DMS114 treated with DMSO at 0.1 percent for 48 hours (cell line): ENCODE measurements around the gene LRRC4C.
A peak's percentile ranks its signal among the peaks of the same experiment; 100 is the strongest.

ENCODE experiments used
- DNase-seq: peaks from one replicate; lab custom pipeline; 2025; ENCODE audit not compliant: unreplicated experiment; lab: John Stamatoyannopoulos, UW

The LRRC4C gene

GRCh38 chr11:40132912-40133311, 1326.5 kb downstream of the LRRC4C start:
- no peak for DNase-seq

DNA sequence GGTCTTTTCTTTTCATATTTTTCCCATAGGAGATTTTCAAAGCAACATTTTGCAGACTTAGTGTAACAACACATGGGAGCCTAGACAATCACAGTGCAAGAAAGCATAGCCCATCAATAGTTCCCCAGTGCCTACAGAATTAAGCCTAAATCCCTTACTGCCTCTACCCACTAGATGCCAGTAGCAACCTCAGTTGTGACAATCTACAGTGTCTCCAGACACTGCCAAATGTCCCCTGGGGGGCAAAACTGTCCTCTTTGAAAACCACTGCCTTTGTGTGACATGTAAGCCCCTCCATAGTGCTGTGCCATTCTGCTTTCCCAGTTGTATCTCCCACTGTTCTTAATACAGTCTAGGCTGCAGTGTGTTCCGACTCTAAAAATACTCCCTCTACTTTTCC, 1329.0 kb downstream of the LRRC4C start:
- peak; percentile 1 for DNase-seq

GRCh38 chr11:40129266-40129665, 1330.2 kb downstream of the LRRC4C start:
- peak; percentile 2 for DNase-seq

DNA sequence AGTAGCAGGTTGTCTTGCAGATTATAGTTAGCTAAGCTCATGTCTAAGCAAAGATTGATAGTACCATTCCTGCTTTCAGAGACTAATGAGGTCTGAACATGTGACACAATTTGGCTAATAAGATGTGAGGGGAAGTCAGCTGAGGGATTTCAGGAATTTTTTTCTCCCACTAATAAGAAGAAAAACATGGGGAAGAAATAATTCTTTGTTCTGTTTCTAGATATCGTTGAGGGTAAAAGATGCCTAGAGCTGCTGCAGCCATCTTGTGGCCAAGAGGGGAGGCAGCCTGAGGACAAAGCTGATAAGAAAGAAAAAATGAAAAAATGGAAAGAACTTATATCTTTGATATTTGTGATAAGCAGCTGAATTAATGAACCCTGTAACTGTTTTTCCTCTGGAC, 1334.4 kb downstream of the LRRC4C start:
- peak; percentile 19 for DNase-seq

GRCh38 chr11:40119661-40120060, 1339.8 kb downstream of the LRRC4C start:
- no peak for DNase-seq

GRCh38 chr11:40118780-40119179, 1340.7 kb downstream of the LRRC4C start:
- DNase-seq = no peak

GRCh38 chr11:40118026-40118425, 1341.4 kb downstream of the LRRC4C start:
- no peak for DNase-seq

DNA sequence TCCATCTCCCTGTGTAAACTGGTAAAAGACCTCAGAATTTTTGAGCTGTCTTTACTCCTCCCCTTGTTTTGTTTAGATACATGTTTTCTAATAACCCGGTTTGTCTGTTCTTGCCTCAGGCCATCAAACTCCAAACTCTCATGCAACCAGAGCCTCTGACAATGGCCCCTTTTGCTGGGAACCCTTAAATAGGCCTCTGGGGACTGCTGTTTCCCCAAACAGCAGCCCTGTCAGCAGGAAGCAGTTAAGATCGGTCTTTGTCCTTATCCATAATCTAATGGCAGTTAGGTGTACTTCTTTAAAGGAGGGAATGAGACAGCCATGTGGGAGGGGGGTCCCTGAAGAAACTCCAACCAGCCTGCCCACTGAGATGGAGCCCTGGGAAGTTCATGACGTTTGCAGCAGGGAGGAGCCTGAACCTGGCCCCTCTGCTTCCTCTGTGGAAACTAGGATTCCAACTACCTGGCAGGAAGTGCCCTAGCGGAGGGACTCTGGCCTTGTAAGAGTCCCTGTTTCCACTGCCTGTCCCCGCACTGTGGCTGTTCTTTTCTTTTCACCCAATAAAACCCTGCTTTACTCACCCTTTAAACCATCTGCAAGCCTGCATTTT, 1354.4 kb downstream of the LRRC4C start:
- DNase-seq = no peak

DNA sequence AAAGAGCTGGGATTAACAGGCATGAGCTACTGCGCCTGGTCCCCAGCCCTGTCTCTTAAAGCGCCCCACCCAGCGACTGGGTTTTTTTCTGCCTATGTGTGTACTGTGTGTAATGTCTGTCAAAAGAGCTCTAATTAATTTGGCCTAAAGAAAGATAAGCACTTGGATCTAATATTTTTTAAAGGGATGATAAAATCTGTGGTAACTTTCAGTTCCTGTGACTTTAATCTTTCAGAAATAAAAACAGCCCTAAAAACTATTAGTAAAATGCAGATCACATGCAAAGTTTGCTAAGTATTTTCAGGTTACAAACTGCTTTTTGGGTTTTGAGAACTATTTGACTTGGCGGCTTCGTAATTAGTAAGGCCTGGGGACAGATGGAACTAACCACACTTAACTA, 1358.7 kb downstream of the LRRC4C start:
- DNase-seq = no peak

- DNase-seq = no peak
Measured at GRCh38 chr11:40100162-40100553, 1359.3 kb downstream of the LRRC4C start.

DNA sequence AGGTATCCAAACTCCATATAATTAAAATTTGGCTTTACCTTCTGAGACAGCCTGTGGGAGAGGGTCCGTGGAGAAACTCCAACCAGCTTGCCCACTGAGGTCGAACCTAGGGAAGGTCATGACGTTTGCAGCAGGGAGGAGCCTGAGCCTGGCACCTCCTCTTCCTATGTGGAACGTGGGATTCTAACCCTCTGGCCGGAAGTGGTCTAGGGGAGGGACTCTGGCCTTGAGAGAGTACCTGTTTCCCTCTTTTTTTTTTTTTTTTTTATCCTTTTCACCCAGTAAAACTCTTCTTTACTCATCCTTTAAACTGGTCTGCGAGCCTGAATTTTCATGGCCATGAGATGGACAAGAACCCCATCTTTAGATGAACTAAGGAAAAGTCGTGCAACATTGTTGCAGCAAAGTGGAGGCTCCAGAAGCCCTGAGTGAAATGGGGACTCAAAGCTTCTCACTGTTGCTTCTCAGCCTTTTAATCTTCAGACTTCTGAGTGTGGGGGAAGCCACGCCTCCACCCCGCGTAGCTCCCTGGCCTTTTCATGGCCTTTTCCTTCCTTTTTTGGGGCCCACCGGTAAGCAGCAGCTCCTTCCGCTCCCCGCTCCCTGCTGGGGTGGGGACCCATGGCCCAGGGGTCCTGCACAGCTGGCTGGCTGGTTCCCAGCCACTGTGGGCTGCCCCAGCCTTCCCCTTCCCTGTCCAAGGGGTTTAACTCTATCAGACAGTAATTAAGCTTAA, 1359.9 kb downstream of the LRRC4C start:
- no peak for DNase-seq

DNA sequence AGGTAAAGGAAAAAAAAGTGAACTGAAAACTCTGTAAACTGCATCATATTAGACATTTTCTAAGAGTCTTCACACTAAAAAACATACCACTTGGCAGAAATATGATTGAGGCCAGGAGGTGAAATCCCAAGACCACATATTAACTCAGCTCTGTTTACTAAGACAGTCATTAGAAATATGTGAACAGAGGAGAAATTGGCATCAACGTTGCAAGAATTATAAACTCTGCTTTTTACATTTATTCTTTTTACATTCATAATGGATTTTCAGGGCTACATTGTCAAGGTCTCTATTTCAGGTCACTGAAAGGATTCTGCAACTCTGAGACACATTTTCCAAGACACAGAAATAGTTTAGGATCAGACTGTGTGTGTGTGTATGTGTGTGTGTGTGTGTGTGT, 1364.0 kb downstream of the LRRC4C start:
- no peak for DNase-seq

DNA sequence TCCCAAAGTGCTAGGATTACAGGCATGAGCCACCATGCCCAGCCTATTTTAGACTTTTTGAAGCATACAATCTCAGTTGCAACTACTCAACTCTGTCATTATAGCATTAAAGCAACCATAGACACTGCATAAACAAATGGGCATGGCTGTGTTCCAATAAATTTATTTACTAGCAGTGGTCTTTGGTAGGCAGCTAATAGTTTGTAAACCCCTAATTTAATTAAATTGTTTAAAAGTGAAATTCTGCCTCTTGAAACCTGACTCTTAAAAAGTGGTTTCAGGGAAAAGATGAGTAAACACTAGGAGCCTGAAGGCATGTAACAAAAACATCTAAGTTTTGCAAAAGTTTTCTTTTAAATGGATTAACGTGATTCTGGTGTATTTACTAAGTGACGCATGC, 1364.5 kb downstream of the LRRC4C start:
- DNase-seq = no peak

- DNase-seq = no peak
Measured at GRCh38 chr11:40080434-40080833, 1379.0 kb downstream of the LRRC4C start.
